HG03460 (cell line): Measurements from ENCODE around the gene SPATA24.
"Not testable (repeated sequence)": the region's sequence is repeated elsewhere in the genome, so short reads cannot be mapped to it uniquely, and the experiment has no call there.

Source experiments
- ATAC-seq: cut with Tn5 transposase; IDR thresholded peaks from one replicate; pipeline ENCODE4 v1.9.1; 2021; ENCODE audit not compliant: unreplicated experiment

SPATA24 gene

GRCh38 chr5:139355900-139356299, 48.0 kb downstream of the SPATA24 start:
- not testable (repeated sequence) for ATAC-seq

- no peak for ATAC-seq
Observed at GRCh38 chr5:139354186-139354585, 49.7 kb downstream of the SPATA24 start.

GRCh38 chr5:139347863-139348262, 56.0 kb downstream of the SPATA24 start:
- not testable (repeated sequence) for ATAC-seq
